Ectodermal cell (in vitro differentiated cells): ENCODE data around the gene UTF1.

Experiments
- H3K27ac ChIP-seq: 2 replicates; pipeline ENCODE4 v1.7.0; 2013; ENCODE audit warnings: mild to moderate bottlenecking, low read depth, low read length; ENCODE audit not compliant: insufficient read depth, poor library complexity, severe bottlenecking
- H3K27me3 ChIP-seq: 2 replicates; pipeline ENCODE4 v1.7.0; 2013; ENCODE audit warnings: mild to moderate bottlenecking, low read length; ENCODE audit not compliant: insufficient read depth, control insufficient read depth, poor library complexity, severe bottlenecking
- H3K36me3 ChIP-seq: one replicate; pipeline ENCODE4 v1.7.0; 2013; ENCODE audit warnings: low read length; ENCODE audit not compliant: control insufficient read depth, insufficient read depth
- H3K4me1 ChIP-seq: one replicate; pipeline ENCODE4 v1.7.0; 2013; ENCODE audit warnings: low read length; ENCODE audit not compliant: control insufficient read depth, insufficient read depth
- H3K4me3 ChIP-seq: 2 replicates; pipeline ENCODE4 v1.7.0; 2013; ENCODE audit warnings: low read depth, low read length, control low read depth; ENCODE audit not compliant: insufficient read depth
- H3K9me3 ChIP-seq: 2 replicates; pipeline ENCODE4 v1.7.0; 2013; ENCODE audit warnings: mild to moderate bottlenecking, low read length, moderate library complexity; ENCODE audit not compliant: control insufficient read depth
- WGBS, 2 experiments: methylation state at CpG; one replicate each; pipeline ENCODE4 v1.1.7; 2013; ENCODE audit warnings: missing lambda C conversion rate in 2 of 2; 5-methylcytosine and 5-hydroxymethylcytosine counted together

UTF1 gene

DNA sequence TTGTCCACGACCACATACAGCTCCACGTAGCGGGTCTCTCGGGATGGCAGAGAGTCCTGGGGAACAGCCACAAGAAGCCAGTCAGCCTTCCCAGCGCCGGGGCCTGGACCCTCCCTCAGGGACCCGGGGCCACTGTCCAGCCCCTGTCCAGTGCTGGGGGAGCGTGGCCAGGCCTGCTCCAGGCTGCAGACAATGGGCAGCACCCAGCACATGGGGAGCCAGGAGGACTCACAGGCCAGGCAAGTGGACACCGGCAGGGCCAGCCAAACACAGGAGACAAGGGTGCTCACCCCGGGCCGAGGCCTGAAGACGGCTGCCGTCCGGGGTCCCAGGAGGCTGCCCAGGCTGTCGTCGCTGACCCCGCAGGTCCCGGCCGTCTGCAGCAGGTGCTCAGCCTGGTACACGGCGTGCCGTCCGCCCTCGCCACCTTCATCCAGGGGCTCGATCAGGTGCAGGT is 43.0 kb downstream of the UTF1 start:
- Histone ChIP-seq H3K27ac (no peak overlapping the region), H3K27me3 (peaks cover 20% of the 10 kb centered on the region), H3K4me3 (no peak overlapping the region), H3K9me3 (no peaks in the 10 kb centered on the region), H3K36me3 (no peaks in the 10 kb centered on the region), H3K4me1 (peaks cover 23% of the 10 kb centered on the region)
- 94 to 95% methylated on average over 25 of the region's 25 CpGs for WGBS, 2 experiments

- Histone ChIP-seq H3K27ac (no peak overlapping the region), H3K27me3 (peaks cover 20% of the 10 kb centered on the region), H3K4me3 (no peak overlapping the region), H3K36me3 (no peaks in the 10 kb centered on the region), H3K4me1 (peaks cover 23% of the 10 kb centered on the region), H3K9me3 (no peaks in the 10 kb centered on the region)
- WGBS, 2 experiments: 93 to 94% methylated on average over 28 of the region's 28 CpGs
These were observed 43.6 kb downstream of the UTF1 start for GRCh38 chr10:133273534-133274143.

GRCh38 chr10:133274751-133275683 is 45.0 kb downstream of the UTF1 start:
- no peaks in the 10 kb centered on the region for H3K36me3 ChIP-seq
- H3K27me3 ChIP-seq: peaks cover 20% of the 10 kb centered on the region
- H3K4me1 ChIP-seq: peaks cover 23% of the 10 kb centered on the region
- H3K4me3 ChIP-seq: no peak overlapping the region
- 70 to 72% methylated on average over 26 of the region's 26 CpGs for WGBS, 2 experiments
- no peak overlapping the region for H3K27ac ChIP-seq
- H3K9me3 ChIP-seq: no peaks in the 10 kb centered on the region

DNA sequence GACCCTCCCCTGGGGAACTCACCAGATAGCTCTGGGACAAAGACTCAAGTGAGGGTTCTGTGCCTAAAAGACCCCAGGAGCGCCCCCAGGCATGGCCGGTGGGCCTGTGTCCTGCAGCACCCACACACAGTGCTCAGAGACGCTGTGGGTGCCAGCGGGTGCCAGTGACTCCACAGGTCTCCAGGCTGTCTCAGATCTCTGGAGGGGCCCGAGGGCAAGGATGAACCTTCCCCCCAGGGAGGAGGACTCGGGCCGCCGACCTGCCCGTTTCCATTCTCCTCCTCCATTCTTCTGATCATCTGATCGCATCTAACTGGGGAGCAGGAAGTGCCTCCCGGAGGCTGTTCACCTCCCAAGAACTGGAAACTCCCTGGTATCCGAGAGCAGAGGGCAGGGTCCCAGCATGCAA is 45.7 kb downstream of the UTF1 start:
- H3K27me3 ChIP-seq: peaks cover 20% of the 10 kb centered on the region
- no peak overlapping the region for H3K4me3 ChIP-seq
- H3K27ac ChIP-seq: no peak overlapping the region
- no peaks in the 10 kb centered on the region for H3K9me3 ChIP-seq
- no peaks in the 10 kb centered on the region for H3K36me3 ChIP-seq
- peaks cover 23% of the 10 kb centered on the region for H3K4me1 ChIP-seq
- WGBS, 2 experiments: 59 to 61% methylated on average over 12 of the region's 12 CpGs

- Histone ChIP-seq H3K9me3 (no peaks in the 10 kb centered on the region), H3K27me3 (peaks cover 20% of the 10 kb centered on the region), H3K36me3 (no peaks in the 10 kb centered on the region), H3K27ac (no peak overlapping the region), H3K4me1 (peaks cover 23% of the 10 kb centered on the region), H3K4me3 (peak overlapping the region; percentile 20)
- WGBS, 2 experiments: 58 to 65% methylated on average over 6 of the region's 6 CpGs
These were observed 46.0 kb downstream of the UTF1 start for GRCh38 chr10:133276100-133276434.

- H3K27ac ChIP-seq: no peak within 1 kb of the TSS
- H3K27me3 ChIP-seq: peaks cover 20% of the 10 kb centered on the region
- H3K36me3 ChIP-seq: no peaks in the 10 kb centered on the region
- H3K4me1 ChIP-seq: peaks cover 23% of the 10 kb centered on the region
- peak within 1 kb of the TSS; percentile 20 for H3K4me3 ChIP-seq
- WGBS, 2 experiments: 9 to 10% methylated on average over 63 of the region's 63 CpGs
- no peaks in the 10 kb centered on the region for H3K9me3 ChIP-seq
These were observed 46.6 kb downstream of the UTF1 start, which contains the start of gene ADAM8 for GRCh38 chr10:133276435-133277201. Gene ADAM8 (minus strand): TSS chr10:133276868. CDS start chr10:133276817, 51 bp downstream.

- WGBS, 2 experiments: 86 to 87% methylated on average over 25 of the region's 25 CpGs
- no peak overlapping the region for H3K27ac ChIP-seq
- no peak overlapping the region for H3K4me3 ChIP-seq
- peaks cover 20% of the 10 kb centered on the region for H3K27me3 ChIP-seq
- no peaks in the 10 kb centered on the region for H3K9me3 ChIP-seq
- H3K4me1 ChIP-seq: peaks cover 23% of the 10 kb centered on the region
- H3K36me3 ChIP-seq: no peaks in the 10 kb centered on the region
These were observed 47.4 kb downstream of the UTF1 start for GRCh38 chr10:133277277-133277992.

DNA sequence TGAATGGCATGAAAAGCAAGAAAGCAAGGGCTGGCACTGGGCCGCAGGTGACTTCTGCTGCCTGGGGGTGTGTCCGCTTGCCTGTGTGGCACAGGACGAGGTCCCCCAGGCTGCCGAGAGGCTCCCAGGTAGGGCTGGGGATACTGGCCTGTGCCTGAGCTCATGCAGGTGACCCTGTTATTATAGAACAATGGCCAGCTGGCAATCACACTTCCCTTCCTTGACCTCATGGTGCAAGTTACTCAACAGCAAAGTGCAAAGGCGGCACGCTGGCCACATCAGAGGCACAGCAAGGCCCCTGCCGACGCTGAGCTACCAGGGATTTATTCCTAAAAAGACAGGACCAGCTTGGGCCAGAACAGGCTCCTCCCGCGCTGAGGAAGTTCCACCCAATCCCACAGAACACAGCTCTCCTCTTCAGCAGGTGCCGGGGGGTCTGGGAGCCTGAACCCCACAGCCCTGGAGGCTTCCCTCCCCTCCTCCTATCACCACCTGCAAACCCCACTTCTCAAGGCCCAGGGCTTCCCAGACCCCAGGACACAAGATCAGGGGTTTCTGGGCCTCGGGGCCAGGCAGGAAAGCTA is 48.1 kb downstream of the UTF1 start:
- Histone ChIP-seq H3K4me1 (peaks cover 23% of the 10 kb centered on the region), H3K9me3 (no peaks in the 10 kb centered on the region), H3K4me3 (no peak overlapping the region), H3K36me3 (no peaks in the 10 kb centered on the region), H3K27ac (no peak overlapping the region), H3K27me3 (peaks cover 20% of the 10 kb centered on the region)
- 93 to 94% methylated on average over 12 of the region's 12 CpGs for WGBS, 2 experiments

- Histone ChIP-seq H3K27me3 (peaks cover 20% of the 10 kb centered on the region), H3K36me3 (no peaks in the 10 kb centered on the region), H3K4me1 (peaks cover 23% of the 10 kb centered on the region), H3K27ac (no peak overlapping the region), H3K9me3 (no peaks in the 10 kb centered on the region), H3K4me3 (no peak overlapping the region)
- 90 to 91% methylated on average over 19 of the region's 19 CpGs for WGBS, 2 experiments
These were observed 48.7 kb downstream of the UTF1 start for GRCh38 chr10:133278577-133279265.
